Stimulated activated CD8-positive, alpha-beta memory T cell treated with anti-CD3 and anti-CD28 coated beads, Interleukin-7, amount 100 ng/mL, for 24 hours (primary cell): ENCODE measurements around the gene FAM171A2.
"Not testable (repeated sequence)": the region's sequence is repeated elsewhere in the genome, so short reads cannot be mapped to it uniquely, and the experiment has no call there.

Experiments used
- DNase-seq: peaks from one replicate; pipeline ENCODE4 v3.0.0-alpha.2; 2020; ENCODE audit warnings: low read depth

Gene FAM171A2

DNA sequence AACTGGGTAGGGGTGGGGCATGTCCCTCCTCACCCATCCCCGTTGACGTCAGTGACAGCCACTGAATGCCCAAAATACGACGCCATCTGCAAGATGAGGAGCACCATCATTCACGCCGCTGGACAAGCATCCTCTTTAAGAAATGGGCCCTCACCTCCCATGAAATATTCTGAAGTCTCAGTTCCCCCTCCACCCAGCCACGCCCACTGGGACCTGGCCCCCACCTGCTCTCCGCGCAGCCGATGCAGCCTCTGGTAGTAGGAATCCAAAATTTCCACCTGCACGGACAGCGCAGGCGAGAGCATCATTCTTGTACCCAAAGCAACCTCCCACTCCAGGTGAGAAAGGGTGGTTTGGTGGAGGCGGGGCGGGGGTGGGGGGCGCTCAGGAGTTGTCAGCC lies 20.2 kb upstream of the FAM171A2 start:
- no peak for DNase-seq

DNA sequence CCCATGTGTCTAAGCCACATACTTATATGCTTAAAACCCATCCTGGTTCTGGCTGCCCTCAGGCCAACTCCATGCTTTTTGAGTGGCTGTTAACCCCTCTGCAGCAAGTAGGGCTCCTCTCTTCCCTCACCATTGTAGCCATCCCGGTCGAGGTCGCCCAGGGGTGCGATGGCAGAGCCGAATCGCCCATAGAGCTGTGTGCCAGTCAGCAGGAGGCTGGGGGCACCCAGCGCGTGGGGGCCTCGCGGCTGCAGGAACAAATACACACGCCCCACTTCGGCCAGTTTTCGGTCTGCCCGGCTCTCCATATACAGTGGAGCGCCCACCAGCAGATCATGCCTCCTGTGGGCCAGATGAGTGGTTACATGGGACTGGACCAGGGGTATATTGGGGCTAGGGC lies 19.7 kb upstream of the FAM171A2 start:
- no peak for DNase-seq

- DNase-seq, result no peak
Measured at GRCh38 chr17:44382917-44383316, 19.3 kb upstream of the FAM171A2 start.

DNA sequence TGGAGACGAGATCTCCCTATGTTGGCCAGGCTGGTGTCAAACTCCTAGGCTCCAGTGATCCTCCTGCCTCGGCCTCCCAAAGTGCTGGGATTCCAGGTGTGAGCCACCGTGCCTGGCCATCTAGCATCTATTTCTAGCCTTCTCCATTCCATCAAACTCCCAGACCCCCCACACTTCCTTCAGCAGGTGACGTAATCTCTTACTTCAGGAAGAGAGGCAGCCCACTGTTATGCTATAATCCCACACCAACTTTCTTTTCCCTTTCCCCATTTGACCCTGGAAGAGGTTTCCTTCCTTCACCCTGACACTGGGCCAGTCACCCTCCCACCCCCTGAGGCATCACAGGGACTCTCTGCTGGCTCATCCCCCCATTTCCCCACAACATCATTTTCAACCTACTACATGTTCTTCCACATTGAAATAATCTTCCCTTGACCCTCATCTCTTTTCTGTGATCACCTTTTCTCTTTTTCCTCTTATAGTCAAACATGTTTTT lies 18.2 kb upstream of the FAM171A2 start:
- DNase-seq, result no peak

- DNase-seq, result no peak
Measured at GRCh38 chr17:44380767-44381166, 17.1 kb upstream of the FAM171A2 start.

DNA sequence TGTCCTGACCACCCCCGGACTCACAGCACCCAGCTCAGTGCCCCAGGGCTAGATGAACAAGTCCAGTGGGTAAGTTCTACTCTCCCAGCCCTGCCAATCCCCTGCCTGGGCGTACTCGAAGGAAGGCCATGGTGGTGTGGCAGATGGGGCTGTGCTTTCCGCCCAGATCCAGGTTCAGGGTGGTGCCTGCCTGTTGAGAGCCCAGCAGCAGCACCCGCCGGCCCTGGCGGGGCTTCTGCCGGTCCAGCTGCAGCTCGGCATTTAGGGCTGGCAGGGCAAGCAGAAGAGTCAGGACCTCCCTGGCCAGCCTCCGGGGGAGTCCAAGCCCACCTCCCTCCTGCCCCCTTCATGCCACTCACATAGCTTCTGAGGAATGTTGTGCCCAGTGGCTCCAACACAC lies 16.2 kb upstream of the FAM171A2 start:
- no peak for DNase-seq

GRCh38 chr17:44378171-44378705 lies 14.6 kb upstream of the FAM171A2 start:
- DNase-seq, result no peak

DNA sequence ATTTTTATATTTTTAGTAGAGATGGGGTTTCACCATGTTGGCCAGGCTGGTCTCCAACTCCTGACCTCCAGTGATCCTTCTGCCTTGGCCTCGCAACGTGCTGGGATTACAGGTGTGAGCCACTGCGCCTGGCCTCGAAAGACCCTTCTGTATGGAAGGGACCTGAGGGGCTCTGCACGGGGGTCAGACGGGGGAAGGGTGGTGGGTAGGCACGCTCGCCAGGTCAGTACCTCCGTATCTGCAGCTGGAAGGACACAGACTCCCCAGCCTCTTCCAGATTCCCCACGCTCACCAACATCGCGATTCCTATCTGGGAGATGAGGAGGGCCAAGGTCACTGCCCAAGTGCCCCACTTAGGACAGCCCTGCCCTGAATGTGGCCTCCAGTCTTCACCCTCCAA lies 13.1 kb upstream of the FAM171A2 start:
- no peak for DNase-seq

- DNase-seq, result no peak
Measured at GRCh38 chr17:44376124-44376523, 12.5 kb upstream of the FAM171A2 start.

DNA sequence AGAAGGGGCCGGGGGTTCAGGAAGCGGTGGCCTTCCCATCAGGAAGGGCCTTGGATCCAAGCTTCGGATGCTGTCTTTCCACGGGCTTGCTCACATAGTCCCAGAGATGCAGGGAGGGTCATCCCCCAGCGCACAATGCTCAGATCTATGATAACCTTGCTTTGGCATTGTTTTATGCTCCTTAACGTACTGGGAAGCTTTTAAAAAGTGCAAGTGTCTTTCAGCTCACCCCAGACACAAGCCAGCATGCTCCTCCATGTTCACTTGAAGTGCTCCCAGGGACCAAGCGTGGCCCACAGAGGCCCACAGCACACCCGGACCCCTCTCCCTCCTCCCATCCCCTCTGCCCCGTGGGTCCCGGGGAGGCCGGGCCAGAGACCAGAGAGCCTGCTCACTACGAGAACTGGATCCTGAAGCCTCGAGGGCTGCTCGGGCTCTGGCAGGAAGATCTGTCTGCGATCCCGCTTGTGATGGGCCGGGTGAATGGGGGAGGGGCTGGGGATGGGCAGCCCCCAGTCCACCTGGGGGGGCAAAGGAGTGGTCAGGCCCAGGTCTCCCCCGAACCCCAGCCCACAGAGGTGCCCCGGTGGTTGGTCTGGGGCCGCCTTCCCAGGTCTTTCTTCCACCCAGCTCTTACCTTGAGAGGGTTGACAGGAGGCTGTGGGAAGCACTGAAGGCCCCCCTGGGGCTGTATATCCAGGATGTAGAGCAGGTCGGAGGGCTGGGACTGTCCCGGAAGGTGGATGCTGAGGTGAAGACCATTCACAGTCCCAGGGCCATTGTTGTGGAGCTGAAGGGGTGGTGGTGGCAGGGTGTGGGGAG lies 11.8 kb upstream of the FAM171A2 start:
- no peak for DNase-seq

- DNase-seq, result no peak
Measured at GRCh38 chr17:44374306-44375195, 10.9 kb upstream of the FAM171A2 start.

- DNase-seq, result no peak
Measured at GRCh38 chr17:44372036-44372435, 8.4 kb upstream of the FAM171A2 start.

DNA sequence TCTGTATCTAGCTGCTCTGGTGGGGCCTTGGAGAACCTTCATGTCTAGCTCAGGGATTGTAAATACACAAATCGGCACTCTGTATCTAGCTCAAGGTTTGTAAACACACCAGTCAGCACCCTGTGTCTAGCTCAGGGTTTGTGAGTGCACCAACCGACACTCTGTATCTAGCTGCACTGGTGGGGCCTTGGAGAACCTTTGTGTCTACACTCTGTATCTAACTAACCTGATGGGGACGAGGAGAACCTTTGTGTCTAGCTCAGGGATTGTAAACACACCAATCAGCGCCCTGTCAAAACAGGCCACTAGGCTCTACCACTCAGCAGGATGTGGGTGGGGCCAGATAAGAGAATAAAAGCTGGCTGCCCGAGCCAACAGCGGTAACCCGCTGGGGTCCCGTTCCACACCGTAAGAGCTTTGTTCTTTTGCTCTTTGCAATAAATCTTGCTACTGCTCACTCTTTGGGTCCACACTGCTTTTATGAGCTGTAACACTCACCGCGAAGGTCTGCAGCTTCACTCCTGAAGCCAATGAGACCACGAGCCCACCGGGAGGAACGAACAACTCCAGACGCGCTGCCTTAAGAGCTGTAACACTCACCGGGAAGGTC lies 5.9 kb upstream of the FAM171A2 start:
- DNase-seq, result not testable (repeated sequence)

GRCh38 chr17:44368391-44369243 lies 5.0 kb upstream of the FAM171A2 start:
- not testable (repeated sequence) for DNase-seq

DNA sequence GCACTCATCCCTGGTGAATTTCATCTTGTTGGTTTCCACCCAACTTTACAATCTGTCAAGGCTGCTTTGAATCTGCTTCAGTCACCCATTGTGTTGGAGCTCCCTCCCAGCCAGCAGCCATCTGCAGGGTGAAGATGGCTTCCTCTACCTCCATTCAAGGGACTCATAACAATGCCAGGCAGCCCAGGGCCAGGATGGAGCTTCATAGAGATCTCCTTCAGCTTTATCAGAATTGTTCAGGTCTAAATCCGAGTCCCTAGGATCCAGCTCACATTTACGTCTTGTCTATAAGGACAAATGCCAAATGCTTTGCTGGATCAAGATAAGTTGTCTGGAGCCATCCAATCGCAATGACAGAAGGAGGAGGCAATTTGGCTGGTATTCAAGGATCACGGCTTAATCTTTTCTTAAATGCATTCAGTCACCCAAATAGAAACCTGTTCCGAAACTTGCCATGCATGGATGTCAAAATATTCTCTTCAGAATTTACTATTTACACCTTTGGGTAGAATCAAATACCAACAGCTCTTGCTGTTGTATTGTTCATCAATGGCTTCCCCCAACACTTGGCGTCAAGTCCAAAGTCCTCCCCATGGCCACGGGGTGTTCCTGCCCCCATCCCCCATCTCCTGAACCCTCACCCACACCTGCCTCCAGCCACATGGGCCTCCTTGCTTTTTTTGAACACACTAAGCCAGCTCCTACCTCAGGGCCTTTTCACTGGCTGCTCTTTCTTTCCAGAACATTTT lies 3.8 kb upstream of the FAM171A2 start:
- no peak for DNase-seq

- DNase-seq, result not testable (repeated sequence)
Measured at GRCh38 chr17:44365051-44365450, 1.4 kb upstream of the FAM171A2 start.

GRCh38 chr17:44362949-44363612 lies 572 bp downstream of the FAM171A2 start:
- DNase-seq, result no peak

DNA sequence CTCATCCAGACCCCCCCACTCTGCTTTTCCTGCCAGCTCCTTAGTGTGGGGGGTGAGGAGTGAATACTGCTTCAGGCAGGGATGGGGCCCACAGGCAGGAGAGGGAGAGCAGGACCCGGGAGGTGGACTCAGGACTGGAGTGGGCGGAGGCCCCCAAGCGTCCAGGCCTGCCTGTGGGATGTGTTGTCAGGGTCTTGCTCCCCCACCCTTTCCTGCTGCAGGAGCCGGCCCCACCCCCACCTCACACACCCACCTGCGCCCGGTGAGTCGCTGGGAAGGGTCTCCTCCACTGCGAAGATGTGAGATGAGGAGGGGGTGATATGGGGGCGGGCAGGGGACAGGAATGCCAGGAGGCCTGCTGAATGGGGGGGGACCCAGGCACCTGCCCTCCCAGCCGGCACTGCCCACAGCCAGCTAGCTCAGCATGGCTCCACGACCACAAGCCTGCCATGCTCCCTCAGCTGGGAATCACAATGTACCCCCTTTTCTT lies 1.1 kb downstream of the FAM171A2 start:
- no peak for DNase-seq

DNA sequence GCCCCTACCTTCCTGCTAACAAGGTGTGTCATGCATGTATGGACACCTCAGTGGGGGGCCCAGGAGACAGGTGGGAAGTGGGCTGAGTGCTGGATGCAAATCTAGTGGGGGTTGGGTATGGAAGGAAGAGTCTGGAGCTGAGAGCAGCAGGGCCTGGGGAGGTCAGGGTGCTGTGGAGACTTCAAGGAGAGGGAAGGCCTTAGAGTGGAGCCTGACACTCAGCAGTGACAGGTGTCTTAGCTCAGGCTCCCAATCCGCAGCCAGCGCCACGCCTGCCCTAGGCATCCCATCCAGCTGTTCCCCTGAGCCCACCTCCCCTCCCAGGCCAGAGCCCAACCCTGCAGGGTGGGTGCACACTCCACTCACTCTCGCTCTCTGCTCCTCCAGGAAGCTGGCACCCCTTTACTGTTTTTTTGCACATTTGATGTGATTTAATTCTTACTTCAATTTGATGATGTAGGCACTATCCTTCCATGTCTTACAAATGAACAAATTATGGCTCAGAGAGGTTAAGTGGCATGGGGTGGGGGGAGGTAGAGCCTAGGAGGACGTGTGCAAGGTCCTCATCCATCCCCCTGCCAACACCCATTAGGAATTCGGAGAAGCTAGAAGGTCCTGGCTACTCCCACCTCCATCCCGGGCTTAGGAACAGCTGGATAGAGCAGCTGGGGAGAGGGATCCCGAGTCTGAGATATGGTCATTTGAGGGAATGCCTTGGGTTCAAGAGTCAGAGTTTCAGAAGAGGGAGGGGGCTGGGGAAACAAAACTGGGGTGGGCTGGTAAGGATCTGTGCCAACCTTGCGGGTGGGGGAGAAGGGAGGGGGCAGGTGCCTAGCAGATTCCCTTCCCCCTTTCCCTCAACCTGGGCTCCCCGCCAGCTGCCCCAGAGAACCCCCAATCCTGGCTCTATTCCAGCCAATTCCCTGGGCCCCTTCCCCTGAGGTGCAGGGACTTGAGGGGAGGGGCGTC lies 2.1 kb downstream of the FAM171A2 start:
- DNase-seq, result no peak
